Measurements from ENCODE around the gene LBH. TPM values are rescaled to one million over a fixed set of nuclear protein-coding genes. Genes with fewer than 3 reads are reported as not detected.

The LBH gene
- polyA plus RNA-seq, 1 donor (not counting 4 experiments of a cell fraction or from before 2014, with no cell fraction given): 0.83 TPM

- no peaks in the 10 kb centered on the region for H3K4me1 ChIP-seq (ENCODE audit: control insufficient read depth, extremely low read depth, insufficient read depth, low read length)
- no peaks in the 10 kb centered on the region for H3K79me2 ChIP-seq (ENCODE audit: control insufficient read depth, insufficient read depth, low read length)
- DNase-seq (ENCODE audit: low read depth, low spot score): no peak
- no peak overlapping the region for H3K27ac ChIP-seq (ENCODE audit: control insufficient read depth, insufficient read depth, low read length)
- no peak overlapping the region for H3K4me3 ChIP-seq (ENCODE audit: control insufficient read depth in 2 of 3, extremely low read depth in 1 of 3, insufficient read depth in 2 of 3, low read depth in 1 of 3, low read length in 3 of 3)
- H3K27me3 ChIP-seq (ENCODE audit: control insufficient read depth, extremely low read depth, insufficient read depth, low read length): peaks cover 5% of the 10 kb centered on the region
- H3K36me3 ChIP-seq (ENCODE audit: control insufficient read depth in 2 of 2, extremely low read depth in 1 of 2, insufficient read depth in 2 of 2, low read length in 2 of 2): no peaks in the 10 kb centered on the region
- no peaks in the 10 kb centered on the region for H3K9me1 ChIP-seq (ENCODE audit: control insufficient read depth, extremely low read depth, insufficient read depth, low read length)
- H3K9me3 ChIP-seq (ENCODE audit: control insufficient read depth, low read depth, low read length): no peaks in the 10 kb centered on the region
- dilution Hi-C loops (cut with MboI; ENCODE audit: extremely low pct_ligation_motif_present, low sequenced_read_pairs): no loop called here
- no peak overlapping the region for H3K9ac ChIP-seq (ENCODE audit: control insufficient read depth, extremely low read depth, insufficient read depth, low read length)
- no peak overlapping the region for H2AFZ ChIP-seq (ENCODE audit: control insufficient read depth, low read length)
- TF ChIP-seq CTCF (optimal IDR thresholded peaks at IDR 0.05 in 1 of 3, IDR thresholded peaks at IDR 0.05 in 1 of 3, conservative IDR thresholded peaks at IDR 0.05 in 1 of 3; ENCODE audit: extremely low read depth in 1 of 3, insufficient read depth in 2 of 3, low read length in 3 of 3): no peak
- TF ChIP-seq EZH2 (IDR thresholded peaks at IDR 0.05; ENCODE audit: low read length): no peak
- H4K20me1 ChIP-seq (ENCODE audit: control insufficient read depth, extremely low read depth, insufficient read depth, low read length): no peaks in the 10 kb centered on the region
- no peak overlapping the region for H3K4me2 ChIP-seq (ENCODE audit: control insufficient read depth, extremely low read depth, insufficient read depth, low read depth, low read length)
- no peak for FAIRE-seq
Measured at GRCh38 chr2:30301551-30301950, 70.2 kb downstream of the LBH start.

DNA sequence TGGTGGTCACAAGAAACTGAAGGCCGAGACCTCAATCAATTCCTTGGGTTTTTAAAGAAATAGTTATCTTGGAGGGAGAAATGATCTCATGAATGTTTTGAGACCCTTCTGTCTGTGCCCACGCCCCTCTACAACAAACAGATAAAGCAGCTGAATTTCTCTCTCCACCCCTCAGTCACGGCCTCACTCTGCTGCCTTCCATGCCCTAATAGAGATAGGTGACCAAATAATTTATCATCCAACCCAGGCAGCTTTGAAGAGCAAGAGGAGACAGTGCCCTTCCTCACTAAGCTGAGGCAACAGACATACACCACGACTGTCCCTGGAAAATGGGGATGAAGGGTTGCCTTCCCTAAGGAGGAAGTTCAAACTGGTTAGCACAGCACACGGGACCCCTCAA is 71.2 kb downstream of the LBH start:
- dilution Hi-C loops (cut with MboI; ENCODE audit: extremely low pct_ligation_motif_present, low sequenced_read_pairs): no loop called here
- FAIRE-seq (no peak), DNase-seq (ENCODE audit: low read depth, low spot score) (no peak)
- no peaks in the 10 kb centered on the region for H3K36me3 ChIP-seq (ENCODE audit: control insufficient read depth in 2 of 2, extremely low read depth in 1 of 2, insufficient read depth in 2 of 2, low read length in 2 of 2)
- peaks cover 5% of the 10 kb centered on the region for H3K27me3 ChIP-seq (ENCODE audit: control insufficient read depth, extremely low read depth, insufficient read depth, low read length)
- H3K27ac ChIP-seq (ENCODE audit: control insufficient read depth, insufficient read depth, low read length): no peak overlapping the region
- TF ChIP-seq EZH2 (IDR thresholded peaks at IDR 0.05; ENCODE audit: low read length) (no peak), CTCF (optimal IDR thresholded peaks at IDR 0.05 in 1 of 3, IDR thresholded peaks at IDR 0.05 in 1 of 3, conservative IDR thresholded peaks at IDR 0.05 in 1 of 3; ENCODE audit: extremely low read depth in 1 of 3, insufficient read depth in 2 of 3, low read length in 3 of 3) (no peak)
- H3K4me3 ChIP-seq (ENCODE audit: control insufficient read depth in 2 of 3, extremely low read depth in 1 of 3, insufficient read depth in 2 of 3, low read depth in 1 of 3, low read length in 3 of 3): no peak overlapping the region
- H4K20me1 ChIP-seq (ENCODE audit: control insufficient read depth, extremely low read depth, insufficient read depth, low read length): no peaks in the 10 kb centered on the region
- H3K4me2 ChIP-seq (ENCODE audit: control insufficient read depth, extremely low read depth, insufficient read depth, low read depth, low read length): no peak overlapping the region
- H3K79me2 ChIP-seq (ENCODE audit: control insufficient read depth, insufficient read depth, low read length): no peaks in the 10 kb centered on the region
- no peaks in the 10 kb centered on the region for H3K9me3 ChIP-seq (ENCODE audit: control insufficient read depth, low read depth, low read length)
- H3K9me1 ChIP-seq (ENCODE audit: control insufficient read depth, extremely low read depth, insufficient read depth, low read length): no peaks in the 10 kb centered on the region
- H3K9ac ChIP-seq (ENCODE audit: control insufficient read depth, extremely low read depth, insufficient read depth, low read length): no peak overlapping the region
- no peak overlapping the region for H2AFZ ChIP-seq (ENCODE audit: control insufficient read depth, low read length)
- no peaks in the 10 kb centered on the region for H3K4me1 ChIP-seq (ENCODE audit: control insufficient read depth, extremely low read depth, insufficient read depth, low read length)
